PFSK-1 (cell line): Measurements from ENCODE around the gene RBPJL.

Source experiments
- FOXP2 ChIP-seq: optimal IDR thresholded peaks from 2 replicates; pipeline ENCODE3; 2011; ENCODE audit warnings: borderline replicate concordance, control low read depth, inconsistent platforms; ENCODE audit not compliant: insufficient read depth; ENCODE audit errors: extremely low read length, extremely low read depth
- POLR2AphosphoS5 ChIP-seq: IDR thresholded peaks from 2 replicates; pipeline ENCODE4 v1.6.1; 2012; ENCODE audit warnings: low read depth, mild to moderate bottlenecking, control low read depth, low read length, moderate library complexity
- REST ChIP-seq, 2 experiments: IDR thresholded peaks; 2 replicates each; pipeline versions ENCODE4 v1.6.1 to v1.8.0; 2011 to 2012; ENCODE audit warnings: low read depth in 2 of 2, low read length in 2 of 2, control low read depth in 1 of 2, inconsistent platforms in 1 of 2, mild to moderate bottlenecking in 1 of 2, moderate library complexity in 1 of 2; ENCODE audit not compliant: insufficient read depth in 1 of 2
- SIN3A ChIP-seq: IDR thresholded peaks from 2 replicates; pipeline ENCODE4 v1.6.1; 2012; ENCODE audit warnings: mild to moderate bottlenecking, low read length, moderate library complexity, borderline replicate concordance; ENCODE audit not compliant: insufficient read depth
- TAF1 ChIP-seq: IDR thresholded peaks from 2 replicates; pipeline ENCODE4 v1.6.1; 2012; ENCODE audit warnings: low read length, control low read depth, borderline replicate concordance; ENCODE audit not compliant: insufficient read depth

RBPJL gene

GRCh38 chr20:45366631-45367030, 60.0 kb downstream of the RBPJL start:
- TF ChIP-seq POLR2AphosphoS5: no peak
- TF ChIP-seq TAF1: no peak
- no peak for TF ChIP-seq REST (IDR thresholded peaks at IDR 0.05; ENCODE audit: insufficient read depth in 1 of 2, low read depth in 2 of 2, low read length in 2 of 2)
- TF ChIP-seq FOXP2: no peak
- TF ChIP-seq SIN3A: no peak

GRCh38 chr20:45367126-45367525, 60.5 kb downstream of the RBPJL start:
- TF ChIP-seq FOXP2: no peak
